Hepatocyte (in vitro differentiated cells): ENCODE measurements around the gene CAPZB. TPM values are rescaled to one million over a fixed set of nuclear protein-coding genes. Genes with fewer than 3 reads are reported as not detected.

Source experiments
- DNase-seq: peaks from one replicate; pipeline ENCODE4 v3.0.0-alpha.2; 2016; ENCODE audit warnings: low spot score
- H2AFZ ChIP-seq: fragments of 200-600 bp; sonication (generic); 2 replicates; pipeline ENCODE4 v1.6.0; 2016; ENCODE audit warnings: antibody characterized with exemption, mild to moderate bottlenecking
- H3K27ac ChIP-seq: fragments of 200-600 bp; sonication (generic); 2 replicates; pipeline ENCODE4 v1.5.1; 2016; ENCODE audit warnings: mild to moderate bottlenecking
- H3K27me3 ChIP-seq: fragments of 200-600 bp; sonication (generic); 2 replicates; pipeline ENCODE4 v1.6.1; 2016
- H3K36me3 ChIP-seq: fragments of 200-600 bp; sonication (generic); replicated peaks from 2 replicates; pipeline ENCODE4 v1.5.1; 2016; ENCODE audit warnings: low read depth; ENCODE audit not compliant: insufficient read depth
- H3K4me1 ChIP-seq: fragments of 200-600 bp; sonication (generic); 2 replicates; pipeline ENCODE4 v1.5.1; 2016; ENCODE audit warnings: mild to moderate bottlenecking, moderate library complexity; ENCODE audit not compliant: insufficient read depth
- H3K4me2 ChIP-seq: fragments of 200-600 bp; sonication (generic); 2 replicates; pipeline ENCODE4 v1.6.0; 2016
- H3K4me3 ChIP-seq: fragments of 200-600 bp; sonication (generic); 2 replicates; pipeline ENCODE4 v1.5.1; 2016; ENCODE audit warnings: mild to moderate bottlenecking
- H3K79me2 ChIP-seq: fragments of 200-600 bp; sonication (generic); 2 replicates; pipeline ENCODE4 v1.6.0; 2017; ENCODE audit warnings: mild to moderate bottlenecking
- H3K9me2 ChIP-seq: fragments of 200-600 bp; sonication (generic); replicated peaks from 2 replicates; pipeline ENCODE4 v1.6.0; 2017; ENCODE audit warnings: mild to moderate bottlenecking; ENCODE audit not compliant: insufficient read depth
- H3K9me3 ChIP-seq: fragments of 200-600 bp; sonication (generic); 2 replicates; pipeline ENCODE4 v1.5.1; 2016; ENCODE audit warnings: low read depth, mild to moderate bottlenecking
- H4K20me1 ChIP-seq: fragments of 200-600 bp; sonication (generic); 2 replicates; pipeline ENCODE4 v1.6.0; 2016; ENCODE audit warnings: mild to moderate bottlenecking; ENCODE audit not compliant: insufficient read depth, poor library complexity, severe bottlenecking
- EZH2 ChIP-seq: fragments of 200-600 bp; sonication (generic); IDR thresholded peaks from 2 replicates; pipeline ENCODE4 v1.6.1; 2016; ENCODE audit warnings: antibody characterized with exemption, mild to moderate bottlenecking, borderline replicate concordance
- EZH2phosphoT487 ChIP-seq: fragments of 200-600 bp; sonication (generic); IDR thresholded peaks from one replicate; pipeline ENCODE4 v1.6.1; 2018; ENCODE audit warnings: antibody characterized with exemption, mild to moderate bottlenecking, low read depth, moderate library complexity; ENCODE audit not compliant: unreplicated experiment, severe bottlenecking
- WGBS: methylation state at CpG from one replicate; pipeline ENCODE4 v1.1.6; 2016; ENCODE audit warnings: low lambda C conversion rate; ENCODE audit errors: missing lambda C conversion rate; 5-methylcytosine and 5-hydroxymethylcytosine counted together
- polyA plus RNA-seq: library from polyadenylated mRNA; unstranded; fragments of >200 nt; fragmentation: Nextera tagmentation; extraction: Ambion mirVana; gene quantifications from 2 replicates; pipeline ENCODE4 v1.2.1, GENCODE V29; 2016
- total RNA-seq: library from RNA; depleted of rRNA; stranded (reverse); fragments of >200 nt; gene quantifications from 2 replicates; pipeline ENCODE4 v1.2.3, GENCODE V29; 2014
- TF ChIP-seq, protein P1 (sequence below): fragments of 200-600 bp; sonication (generic); IDR thresholded peaks from 2 replicates; pipeline ENCODE4 v1.5.1; 2016; ENCODE audit warnings: antibody characterized with exemption, mild to moderate bottlenecking; ENCODE audit not compliant: poor library complexity

CAPZB gene
- total and polyA plus RNA-seq, 2 experiments from 2014 or later: 139 to 261 TPM

- peaks cover 63% of the 10 kb centered on the region for H3K79me2 ChIP-seq
- H3K27ac ChIP-seq: peak overlapping the region; percentile 100
- H3K4me3 ChIP-seq: peak overlapping the region; percentile 100
- peak overlapping the region; percentile 98 for H3K4me2 ChIP-seq
- H3K4me1 ChIP-seq: peaks cover 50% of the 10 kb centered on the region
- H3K36me3 ChIP-seq: no peaks in the 10 kb centered on the region
- H3K9me3 ChIP-seq: no peaks in the 10 kb centered on the region
- H3K27me3 ChIP-seq: no peaks in the 10 kb centered on the region
- no peak overlapping the region for H2AFZ ChIP-seq
- DNase-seq: peak; percentile 59
- TF ChIP-seq, protein P1, sequence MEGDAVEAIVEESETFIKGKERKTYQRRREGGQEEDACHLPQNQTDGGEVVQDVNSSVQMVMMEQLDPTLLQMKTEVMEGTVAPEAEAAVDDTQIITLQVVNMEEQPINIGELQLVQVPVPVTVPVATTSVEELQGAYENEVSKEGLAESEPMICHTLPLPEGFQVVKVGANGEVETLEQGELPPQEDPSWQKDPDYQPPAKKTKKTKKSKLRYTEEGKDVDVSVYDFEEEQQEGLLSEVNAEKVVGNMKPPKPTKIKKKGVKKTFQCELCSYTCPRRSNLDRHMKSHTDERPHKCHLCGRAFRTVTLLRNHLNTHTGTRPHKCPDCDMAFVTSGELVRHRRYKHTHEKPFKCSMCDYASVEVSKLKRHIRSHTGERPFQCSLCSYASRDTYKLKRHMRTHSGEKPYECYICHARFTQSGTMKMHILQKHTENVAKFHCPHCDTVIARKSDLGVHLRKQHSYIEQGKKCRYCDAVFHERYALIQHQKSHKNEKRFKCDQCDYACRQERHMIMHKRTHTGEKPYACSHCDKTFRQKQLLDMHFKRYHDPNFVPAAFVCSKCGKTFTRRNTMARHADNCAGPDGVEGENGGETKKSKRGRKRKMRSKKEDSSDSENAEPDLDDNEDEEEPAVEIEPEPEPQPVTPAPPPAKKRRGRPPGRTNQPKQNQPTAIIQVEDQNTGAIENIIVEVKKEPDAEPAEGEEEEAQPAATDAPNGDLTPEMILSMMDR: no peak
- TF ChIP-seq EZH2phosphoT487 (no peak), EZH2 (no peak)
- H3K9me2 ChIP-seq: no peaks in the 10 kb centered on the region
- 8% methylated on average over 31 of the region's 32 CpGs for WGBS
- H4K20me1 ChIP-seq: peaks cover 53% of the 10 kb centered on the region
These were observed 971 bp downstream of the CAPZB start for GRCh38 chr1:19484338-19484797.

DNA sequence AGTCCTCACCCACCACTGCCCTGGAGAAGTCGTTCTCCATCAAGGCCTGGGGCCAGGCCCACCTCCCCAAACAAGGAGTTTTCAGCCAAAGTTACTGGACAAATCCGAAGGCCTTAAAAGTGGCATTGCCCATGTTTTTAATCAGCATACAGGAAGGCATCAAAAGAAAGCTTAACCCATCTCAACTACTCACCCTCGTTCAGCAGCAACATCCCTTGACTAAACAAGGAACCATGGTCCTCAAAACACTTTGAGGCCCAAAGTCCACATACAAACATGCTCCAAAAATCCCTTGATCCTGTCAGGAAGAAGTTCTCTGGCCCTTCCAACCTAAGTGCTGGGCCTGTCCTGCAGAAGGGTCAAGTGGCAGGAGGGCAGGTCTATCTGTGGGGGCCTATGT lies 1.6 kb downstream of the CAPZB start:
- TF ChIP-seq EZH2: no peak
- no peak for TF ChIP-seq EZH2phosphoT487
- TF ChIP-seq, protein P1: no peak
- Histone ChIP-seq H3K4me2 (peak overlapping the region; percentile 98), H3K27me3 (no peaks in the 10 kb centered on the region), H3K9me2 (no peaks in the 10 kb centered on the region), H3K4me3 (no peak overlapping the region), H4K20me1 (peaks cover 60% of the 10 kb centered on the region), H3K79me2 (peaks cover 69% of the 10 kb centered on the region), H3K36me3 (no peaks in the 10 kb centered on the region), H2AFZ (no peak overlapping the region), H3K4me1 (peaks cover 50% of the 10 kb centered on the region), H3K9me3 (no peaks in the 10 kb centered on the region), H3K27ac (peak overlapping the region; percentile 100)
- 74% methylated on average over 3 of the region's 3 CpGs for WGBS
- no peak for DNase-seq

GRCh38 chr1:19483261-19483660 lies 2.1 kb downstream of the CAPZB start:
- Histone ChIP-seq H3K36me3 (no peaks in the 10 kb centered on the region), H3K27ac (no peak overlapping the region), H3K9me2 (no peaks in the 10 kb centered on the region), H3K4me3 (no peak overlapping the region), H3K4me2 (peak overlapping the region; percentile 98), H2AFZ (no peak overlapping the region), H3K4me1 (peaks cover 50% of the 10 kb centered on the region), H3K27me3 (no peaks in the 10 kb centered on the region), H3K9me3 (no peaks in the 10 kb centered on the region), H3K79me2 (peaks cover 74% of the 10 kb centered on the region), H4K20me1 (peaks cover 64% of the 10 kb centered on the region)
- no peak for DNase-seq
- TF ChIP-seq EZH2 (no peak), EZH2phosphoT487 (no peak)
- TF ChIP-seq, protein P1: no peak
- 90% methylated on average over 3 of the region's 3 CpGs for WGBS
